ENCODE measurements around the gene LHX3. TPM values are rescaled to one million over a fixed set of nuclear protein-coding genes. Genes with fewer than 3 reads are reported as not detected.

LHX3 gene
- total and polyA plus RNA-seq, 12 donors: not detected

DNA sequence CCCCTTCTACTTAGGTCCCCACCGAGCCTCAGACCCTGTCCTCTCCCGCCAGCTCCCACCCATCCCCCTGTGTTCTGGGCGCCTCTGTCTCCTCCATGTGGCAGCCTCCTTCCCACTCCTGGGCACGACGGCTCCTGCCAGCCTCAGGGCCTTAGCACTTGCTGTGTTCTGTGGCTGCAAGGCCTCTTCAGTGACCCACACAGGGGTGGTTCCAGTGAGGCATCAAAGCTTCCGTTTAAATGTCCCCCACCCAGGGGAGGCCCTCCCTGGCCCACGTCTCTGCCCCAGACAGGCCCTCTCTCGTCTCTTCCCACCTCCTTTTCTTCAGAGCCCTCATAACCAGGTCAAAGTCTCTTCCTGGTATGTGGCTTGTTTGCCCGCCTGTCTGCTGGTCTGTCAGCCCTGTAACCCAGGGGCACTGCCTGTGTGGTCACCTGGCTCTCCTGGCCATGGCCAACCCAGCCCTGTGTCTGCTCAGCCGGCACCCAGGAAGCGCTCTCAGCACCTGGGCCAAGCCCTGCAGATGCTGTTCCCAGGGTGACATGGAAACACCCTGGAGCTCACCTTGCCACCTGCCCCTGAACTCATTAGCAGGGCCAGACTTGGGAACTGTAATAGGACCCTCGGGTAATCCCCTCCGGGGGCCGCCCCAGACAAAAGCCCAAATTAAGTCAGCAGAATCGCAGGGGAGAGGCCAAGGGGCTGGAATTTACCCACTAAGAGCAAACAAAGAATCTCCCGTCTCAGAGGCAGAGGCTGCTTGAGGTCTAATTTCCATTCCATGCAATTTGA, 33.7 kb downstream of the LHX3 start:
- no peak for DNase-seq

GRCh38 chr9:136170006-136170901, 34.7 kb downstream of the LHX3 start:
- H3K27ac ChIP-seq: no peak overlapping the region
- H3K4me3 ChIP-seq: no peak overlapping the region
- no peaks in the 10 kb centered on the region for H3K4me1 ChIP-seq (replicated peaks in 1 of 2)
- no peaks in the 10 kb centered on the region for H3K36me3 ChIP-seq (replicated peaks in 1 of 2)
- TF ChIP-seq, protein P1, sequence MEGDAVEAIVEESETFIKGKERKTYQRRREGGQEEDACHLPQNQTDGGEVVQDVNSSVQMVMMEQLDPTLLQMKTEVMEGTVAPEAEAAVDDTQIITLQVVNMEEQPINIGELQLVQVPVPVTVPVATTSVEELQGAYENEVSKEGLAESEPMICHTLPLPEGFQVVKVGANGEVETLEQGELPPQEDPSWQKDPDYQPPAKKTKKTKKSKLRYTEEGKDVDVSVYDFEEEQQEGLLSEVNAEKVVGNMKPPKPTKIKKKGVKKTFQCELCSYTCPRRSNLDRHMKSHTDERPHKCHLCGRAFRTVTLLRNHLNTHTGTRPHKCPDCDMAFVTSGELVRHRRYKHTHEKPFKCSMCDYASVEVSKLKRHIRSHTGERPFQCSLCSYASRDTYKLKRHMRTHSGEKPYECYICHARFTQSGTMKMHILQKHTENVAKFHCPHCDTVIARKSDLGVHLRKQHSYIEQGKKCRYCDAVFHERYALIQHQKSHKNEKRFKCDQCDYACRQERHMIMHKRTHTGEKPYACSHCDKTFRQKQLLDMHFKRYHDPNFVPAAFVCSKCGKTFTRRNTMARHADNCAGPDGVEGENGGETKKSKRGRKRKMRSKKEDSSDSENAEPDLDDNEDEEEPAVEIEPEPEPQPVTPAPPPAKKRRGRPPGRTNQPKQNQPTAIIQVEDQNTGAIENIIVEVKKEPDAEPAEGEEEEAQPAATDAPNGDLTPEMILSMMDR (IDR thresholded peaks at IDR 0.05): peak; percentile 58 to 81 (median 72)
- no peak for TF ChIP-seq POLR2A (IDR thresholded peaks at IDR 0.05)
- no peaks in the 10 kb centered on the region for H3K9me3 ChIP-seq (replicated peaks in 1 of 3)
- peak; percentile 23 to 64 (median 51) for DNase-seq
- intact Hi-C loops (cut with DNase I): loop anchor here (5.0 to 10.0 kb wide), 2 partner anchors 97 to 115 kb away; no protein-coding TSS in a partner anchor
- WGBS, 4 donors: 24 to 100% (median 29%) methylated on average over 2 to 28 of the region's 28 CpGs
- H3K27me3 ChIP-seq: peaks cover 22% of the 10 kb centered on the region

More for the DNA sequence above, 33.7 kb downstream of the LHX3 start:
- TF ChIP-seq POLR2A (IDR thresholded peaks at IDR 0.05): no peak
- Histone ChIP-seq H3K9me3 (replicated peaks in 1 of 3) (no peaks in the 10 kb centered on the region), H3K4me1 (replicated peaks in 1 of 2) (no peaks in the 10 kb centered on the region), H3K27me3 (peaks cover 22% of the 10 kb centered on the region), H3K4me3 (no peak overlapping the region), H3K36me3 (replicated peaks in 1 of 2) (no peaks in the 10 kb centered on the region), H3K27ac (no peak overlapping the region)
- intact Hi-C loops (cut with DNase I): loop anchor here (5.0 to 10.0 kb wide), 2 partner anchors 96 to 114 kb away; no protein-coding TSS in a partner anchor
- WGBS, 4 donors: 50 to 60% (median 54%) methylated on average over 11 to 16 of the region's 16 CpGs

DNA sequence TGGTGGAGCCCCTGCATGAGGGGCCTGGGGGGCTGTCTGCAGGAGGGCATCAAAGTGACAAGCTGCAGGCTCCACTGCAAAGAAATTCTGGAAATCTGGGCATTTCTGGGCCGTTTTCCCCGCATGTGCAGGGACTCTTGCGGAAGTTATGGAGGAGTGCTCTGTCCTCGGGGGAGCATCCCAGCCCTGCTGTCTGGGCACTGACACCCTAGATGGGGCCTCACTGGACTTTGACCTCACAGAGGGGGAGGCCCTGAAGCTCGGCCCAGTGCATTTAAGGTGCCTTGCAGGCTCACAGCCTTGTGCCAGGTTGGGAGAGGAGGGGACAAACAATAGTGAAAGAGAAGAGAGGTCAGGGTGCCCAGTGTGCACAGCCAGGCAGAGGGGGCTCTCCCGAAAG, 35.4 kb downstream of the LHX3 start:
- DNase-seq: no peak
- intact Hi-C loops (cut with DNase I): loop anchor here in 1 of 2 donors (2.0 kb wide), 1 partner anchor 113 kb away; no protein-coding TSS in a partner anchor
- WGBS, 4 donors: 41 to 61% (median 45%) methylated on average over 5 to 6 of the region's 6 CpGs
- H3K27ac ChIP-seq: no peak overlapping the region
- TF ChIP-seq, protein P1 (IDR thresholded peaks at IDR 0.05): no peak
- no peak for TF ChIP-seq POLR2A (IDR thresholded peaks at IDR 0.05)
- no peaks in the 10 kb centered on the region for H3K4me1 ChIP-seq (replicated peaks in 1 of 2)
- H3K36me3 ChIP-seq (replicated peaks in 1 of 2): no peaks in the 10 kb centered on the region
- peaks cover 22% of the 10 kb centered on the region for H3K27me3 ChIP-seq
- no peaks in the 10 kb centered on the region for H3K9me3 ChIP-seq (replicated peaks in 1 of 3)
- no peak overlapping the region for H3K4me3 ChIP-seq

GRCh38 chr9:136163248-136163850, 41.6 kb downstream of the LHX3 start:
- Histone ChIP-seq H3K36me3 (replicated peaks in 1 of 2) (no peaks in the 10 kb centered on the region), H3K27ac (no peak overlapping the region), H3K4me3 (no peak overlapping the region), H3K4me1 (replicated peaks in 1 of 2) (no peaks in the 10 kb centered on the region), H3K9me3 (replicated peaks in 1 of 3) (no peaks in the 10 kb centered on the region), H3K27me3 (no peaks in the 10 kb centered on the region)
- intact Hi-C loops (cut with DNase I): no loop called here
- no peak for DNase-seq
- TF ChIP-seq POLR2A (IDR thresholded peaks at IDR 0.05): no peak
- TF ChIP-seq, protein P1 (IDR thresholded peaks at IDR 0.05): no peak
- WGBS, 4 donors: 51 to 70% (median 56%) methylated on average over 1 of the region's 1 CpG
